H1 (cell line): ENCODE measurements around the gene C3orf20. TPM values are rescaled to one million over a fixed set of nuclear protein-coding genes. Genes with fewer than 3 reads are reported as not detected.

Experiments used
- EZH2 ChIP-seq: fragments of 200-600 bp; sonication (generic); IDR thresholded peaks from 2 replicates; pipeline ENCODE4 v1.7.1; 2012; ENCODE audit warnings: low read depth, mild to moderate bottlenecking, moderate library complexity, low read length, inconsistent platforms; ENCODE audit not compliant: severe bottlenecking
- MAFK ChIP-seq: IDR thresholded peaks from 2 replicates; pipeline ENCODE4 v1.6.1; 2012; ENCODE audit warnings: low read depth, mild to moderate bottlenecking, improper control_type of control experiment, low read length
- SP1 ChIP-seq: IDR thresholded peaks from 2 replicates; pipeline ENCODE4 v1.6.1; 2011; ENCODE audit warnings: low read depth, low read length
- polyA plus RNA-seq, 7 experiments: library from polyadenylated mRNA; depleted of rRNA in 3 of 7; stranded (reverse) in 5 of 7; unstranded in 2 of 7; fragments of >200 nt in 5 of 7; fragments of 200-250 nt in 2 of 7; gene quantifications; 1 replicate in 5 of 7; 2 replicates in 1 of 7; 4 replicates in 1 of 7; pipeline versions ENCODE4 v1.2.1 to v1.2.3, GENCODE V29; 2011 to 2013; ENCODE audit warnings: missing spikeins in 2 of 7, mixed read lengths in 2 of 7
- total RNA-seq: library from RNA; stranded (reverse); fragmentation: NEBNext Ultra II Directional; extraction: Animal tissue kit (Norgen Biotek cat#: 25700); gene quantifications from 2 replicates; pipeline ENCODE4 v1.2.1, GENCODE V29; 2021
- TF ChIP-seq, protein P1 (sequence below): IDR thresholded peaks from 2 replicates; pipeline ENCODE4 v1.6.1; 2012; ENCODE audit warnings: low read length, inconsistent platforms
- TF ChIP-seq, protein P2 (sequence below), 3 experiments: IDR thresholded peaks; 1 replicate in 2 of 3; 2 replicates in 1 of 3; pipeline versions ENCODE4 v1.5.1 to v1.6.1; 2011; ENCODE audit warnings: low read length in 3 of 3, mild to moderate bottlenecking in 3 of 3, inconsistent platforms in 2 of 3, low read depth in 1 of 3, moderate library complexity in 1 of 3; ENCODE audit not compliant: insufficient read depth in 1 of 3; ENCODE audit errors: control extremely low read depth in 1 of 3
- TF ChIP-seq, protein P3 (sequence below): IDR thresholded peaks from 2 replicates; pipeline ENCODE4 v1.6.1; 2011; ENCODE audit warnings: low read depth, mild to moderate bottlenecking, low read length; ENCODE audit not compliant: insufficient read depth

The C3orf20 gene
- total and polyA plus RNA-seq, 2 of the 8 experiments (the other 6 are each of a cell fraction or from before 2014, with no cell fraction given), result not detected

DNA sequence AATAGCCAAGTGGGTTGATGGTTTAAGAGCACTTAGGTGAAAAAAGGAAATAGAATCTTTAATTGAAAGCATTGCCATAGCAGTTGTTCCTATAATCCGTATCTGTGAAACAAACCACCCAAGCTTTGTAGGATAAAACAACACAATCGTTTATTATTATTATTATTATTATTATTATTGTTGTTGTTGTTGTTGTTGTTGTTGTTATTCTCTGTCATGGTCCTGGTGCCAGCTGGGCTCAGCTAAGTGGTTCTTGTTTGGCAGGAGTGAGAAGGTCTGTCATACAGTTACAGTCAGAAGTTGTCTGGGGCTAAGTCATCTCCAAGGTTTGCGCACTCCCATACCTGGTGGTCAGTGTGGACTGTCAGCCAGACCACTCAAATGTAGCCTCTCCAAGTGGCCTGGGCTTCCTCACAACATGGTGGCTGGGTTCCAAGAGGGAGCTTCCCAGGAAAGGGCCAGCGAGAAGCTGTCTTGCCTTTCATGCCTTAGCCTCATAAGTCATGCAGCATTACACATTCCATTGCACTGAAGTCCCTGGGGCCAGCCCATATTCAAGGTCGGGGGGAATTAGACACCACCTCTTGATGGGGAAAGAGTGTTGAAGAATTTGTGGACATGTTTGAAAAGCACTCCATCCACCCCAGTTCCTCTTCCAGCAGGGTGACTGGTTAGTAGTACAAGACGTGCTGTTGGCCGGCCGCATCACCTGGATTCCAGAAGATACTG is 89.6 kb downstream of the C3orf20 start (continued):
- TF ChIP-seq, protein P1, sequence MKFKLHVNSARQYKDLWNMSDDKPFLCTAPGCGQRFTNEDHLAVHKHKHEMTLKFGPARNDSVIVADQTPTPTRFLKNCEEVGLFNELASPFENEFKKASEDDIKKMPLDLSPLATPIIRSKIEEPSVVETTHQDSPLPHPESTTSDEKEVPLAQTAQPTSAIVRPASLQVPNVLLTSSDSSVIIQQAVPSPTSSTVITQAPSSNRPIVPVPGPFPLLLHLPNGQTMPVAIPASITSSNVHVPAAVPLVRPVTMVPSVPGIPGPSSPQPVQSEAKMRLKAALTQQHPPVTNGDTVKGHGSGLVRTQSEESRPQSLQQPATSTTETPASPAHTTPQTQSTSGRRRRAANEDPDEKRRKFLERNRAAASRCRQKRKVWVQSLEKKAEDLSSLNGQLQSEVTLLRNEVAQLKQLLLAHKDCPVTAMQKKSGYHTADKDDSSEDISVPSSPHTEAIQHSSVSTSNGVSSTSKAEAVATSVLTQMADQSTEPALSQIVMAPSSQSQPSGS, result no peak
- TF ChIP-seq, protein P2, sequence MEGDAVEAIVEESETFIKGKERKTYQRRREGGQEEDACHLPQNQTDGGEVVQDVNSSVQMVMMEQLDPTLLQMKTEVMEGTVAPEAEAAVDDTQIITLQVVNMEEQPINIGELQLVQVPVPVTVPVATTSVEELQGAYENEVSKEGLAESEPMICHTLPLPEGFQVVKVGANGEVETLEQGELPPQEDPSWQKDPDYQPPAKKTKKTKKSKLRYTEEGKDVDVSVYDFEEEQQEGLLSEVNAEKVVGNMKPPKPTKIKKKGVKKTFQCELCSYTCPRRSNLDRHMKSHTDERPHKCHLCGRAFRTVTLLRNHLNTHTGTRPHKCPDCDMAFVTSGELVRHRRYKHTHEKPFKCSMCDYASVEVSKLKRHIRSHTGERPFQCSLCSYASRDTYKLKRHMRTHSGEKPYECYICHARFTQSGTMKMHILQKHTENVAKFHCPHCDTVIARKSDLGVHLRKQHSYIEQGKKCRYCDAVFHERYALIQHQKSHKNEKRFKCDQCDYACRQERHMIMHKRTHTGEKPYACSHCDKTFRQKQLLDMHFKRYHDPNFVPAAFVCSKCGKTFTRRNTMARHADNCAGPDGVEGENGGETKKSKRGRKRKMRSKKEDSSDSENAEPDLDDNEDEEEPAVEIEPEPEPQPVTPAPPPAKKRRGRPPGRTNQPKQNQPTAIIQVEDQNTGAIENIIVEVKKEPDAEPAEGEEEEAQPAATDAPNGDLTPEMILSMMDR (IDR thresholded peaks at IDR 0.05; ENCODE audit: control extremely low read depth in 1 of 3, insufficient read depth in 1 of 3, low read depth in 1 of 3, low read length in 3 of 3), result no peak
- TF ChIP-seq EZH2 (no peak), MAFK (no peak), SP1 (no peak)
- TF ChIP-seq, protein P3, sequence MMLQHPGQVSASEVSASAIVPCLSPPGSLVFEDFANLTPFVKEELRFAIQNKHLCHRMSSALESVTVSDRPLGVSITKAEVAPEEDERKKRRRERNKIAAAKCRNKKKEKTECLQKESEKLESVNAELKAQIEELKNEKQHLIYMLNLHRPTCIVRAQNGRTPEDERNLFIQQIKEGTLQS, result no peak
